ENCODE data around the gene CEP20. TPM values are rescaled to one million over a fixed set of nuclear protein-coding genes. Genes with fewer than 3 reads are reported as not detected.

CEP20 gene, protein sequence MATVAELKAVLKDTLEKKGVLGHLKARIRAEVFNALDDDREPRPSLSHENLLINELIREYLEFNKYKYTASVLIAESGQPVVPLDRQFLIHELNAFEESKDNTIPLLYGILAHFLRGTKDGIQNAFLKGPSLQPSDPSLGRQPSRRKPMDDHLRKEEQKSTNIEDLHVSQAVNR
- 39.2 to 51.9 TPM (median 46.2 TPM) in 5 replicates for total RNA-seq (2022; extraction: Qiagen RNA extraction; ENCODE audit: low read depth)

DNA sequence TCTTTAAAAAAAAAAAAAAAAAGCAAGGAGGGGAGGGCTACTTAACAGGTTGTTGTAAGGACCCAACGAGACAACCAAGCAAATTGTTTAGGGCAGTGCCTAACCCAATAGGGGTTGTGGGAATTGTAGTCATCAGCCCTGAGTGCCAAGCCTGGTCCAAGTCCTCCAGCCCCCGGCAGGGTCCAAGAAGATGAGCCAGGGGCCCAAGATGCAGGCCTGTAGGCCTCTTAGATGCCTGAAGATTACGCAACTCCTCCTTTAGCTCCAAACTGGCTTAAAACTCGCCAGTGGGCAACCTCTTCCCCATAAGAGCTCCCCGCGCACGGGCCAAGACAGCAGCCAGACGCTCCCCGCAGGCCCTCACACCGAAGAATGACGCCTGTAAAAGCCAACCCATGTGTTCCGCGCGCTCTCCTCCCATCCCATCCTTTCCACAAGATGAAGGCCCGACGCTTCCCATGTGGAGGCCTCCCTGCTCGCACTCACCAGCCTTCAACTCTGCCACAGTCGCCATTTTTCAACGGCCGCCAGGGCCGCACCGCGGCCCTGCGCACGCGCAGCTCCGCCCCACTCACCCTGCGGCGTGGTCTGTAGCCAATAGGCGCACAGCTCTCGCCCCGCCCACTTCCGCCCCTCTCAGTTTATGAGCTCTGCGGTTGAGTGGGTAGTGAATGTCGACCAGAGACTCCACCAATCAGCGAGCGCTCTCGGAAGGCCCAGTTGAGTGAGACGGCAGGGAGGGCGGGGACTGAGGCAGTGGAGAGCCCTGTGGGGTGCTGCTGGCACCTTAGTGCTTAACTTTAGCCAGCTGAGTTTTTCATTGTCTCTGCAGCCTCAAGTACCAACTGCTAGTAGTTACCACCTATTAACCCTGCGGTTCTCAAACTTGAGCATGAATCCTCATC is at the start of gene CEP20:
TSS of gene CEP20 (minus strand) at position 532 of the 905 bp plus-strand sequence. CDS start at position 514, 18 bp downstream.

DNA sequence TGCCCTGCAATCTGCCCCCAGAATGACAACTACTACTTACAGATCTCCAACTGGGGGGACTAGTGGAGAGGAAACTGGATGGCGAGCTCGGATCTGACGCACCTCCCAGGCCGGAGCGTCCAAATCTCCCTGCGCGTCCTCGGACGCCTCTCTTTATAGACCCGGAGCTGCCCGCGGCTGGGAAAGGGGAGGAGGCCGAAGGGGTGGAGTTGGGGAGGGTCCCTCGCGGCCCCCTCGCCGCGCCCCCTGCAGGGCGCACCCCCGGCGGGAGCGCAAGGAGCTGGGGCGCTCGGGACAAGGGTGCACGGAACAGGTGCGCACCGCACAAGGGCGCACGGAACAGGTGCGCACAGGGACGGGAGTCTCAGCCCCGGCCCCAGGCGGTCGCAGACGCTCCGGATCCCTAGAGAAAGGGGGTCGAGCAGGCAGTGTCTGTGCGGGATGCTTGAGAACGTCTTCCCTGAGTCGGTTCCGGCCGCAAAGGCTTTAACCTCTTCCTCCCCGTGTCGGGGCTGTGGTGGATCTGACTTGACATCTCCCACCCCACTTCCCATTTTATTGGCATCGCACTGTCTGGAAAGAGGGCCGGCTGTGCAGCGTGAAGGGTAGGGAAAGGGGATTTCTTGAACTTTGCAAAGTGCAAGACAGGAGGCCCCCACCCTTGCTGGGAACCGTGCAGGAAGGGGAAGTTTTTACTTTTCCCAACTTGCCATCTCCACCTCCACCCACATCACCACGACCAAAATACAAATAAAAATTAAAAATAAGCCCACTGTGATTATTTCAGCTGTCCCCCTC is 31.3 kb downstream of the CEP20 start, which contains the start of gene MYH11:
TSS of gene MYH11 (minus strand) at position 128 of the 798 bp plus-strand sequence. CDS start 18,776 bp downstream, outside the sequence.

Other genes starting within 250 kb of the CEP20 start
- 10.7 to 13.2 TPM (median 12.0 TPM) in 5 replicates for gene MARF1, start 245.4 kb downstream of the CEP20 start, total RNA-seq (2022; extraction: Qiagen RNA extraction; ENCODE audit: low read depth)
- gene NDE1, start 238.4 kb downstream of the CEP20 start, total RNA-seq (2022; extraction: Qiagen RNA extraction; ENCODE audit: low read depth), result 35.5 to 48.3 TPM (median 42.9 TPM) in 5 replicates
- gene MYH11, start 31.6 kb downstream of the CEP20 start, total RNA-seq (2022; extraction: Qiagen RNA extraction; ENCODE audit: low read depth), result 0.02 to 0.13 TPM (median 0.04 TPM) in 5 replicates
- 100 to 119 TPM (median 109 TPM) in 5 replicates for gene ABCC1, start 61.0 kb upstream of the CEP20 start, total RNA-seq (2022; extraction: Qiagen RNA extraction; ENCODE audit: low read depth)

All from A549 treated with CpdA at 1 μM for 4 hours (cell line).